K562 (cell line): ENCODE measurements around the gene EXOC4. TPM values are rescaled to one million over a fixed set of nuclear protein-coding genes. Genes with fewer than 3 reads are reported as not detected.

Experiments
- ATAC-seq: fragments of 200-7000 bp; cut with Tn5 transposase; 3 replicates; pipeline ENCODE4 v1.9.1; 2020; ENCODE audit warnings: moderate library complexity
- BruUV-seq: library from RNA; stranded (reverse); fragments of 400-500 nt; replicated peaks from 2 replicates; lab custom pipeline; 2021; lab: Mats Ljungman, UMichigan
- CTCF ChIA-PET: fragments of 300-600 bp; formaldehyde crosslinking; extraction: SDS; loops from one replicate; lab custom pipeline; 2021; ENCODE audit warnings: low intra/inter-chr PET ratio; lab: Yijun Ruan, JAX
- POLR2A ChIA-PET: fragments of 300-600, 350-650 bp; sonication (Branson Sonifier 250); formaldehyde crosslinking; extraction: SDS; loops from one replicate; lab custom pipeline; 2021; ENCODE audit warnings: antibody characterized with exemption, inconsistent platforms; lab: Yijun Ruan, JAX
- DNase-seq, 4 experiments: peaks; one replicate each; pipeline versions ENCODE4 v3.0.0 to v3.0.0-alpha.2; 2011 to 2018; ENCODE audit warnings: low spot score in 3 of 4, mixed read lengths in 3 of 4; ENCODE audit errors: extremely low read depth in 1 of 4
- FAIRE-seq: peaks from 2 replicates; lab custom pipeline; 2011; peaks lifted over from hg19 to GRCh38; lab: Jason Lieb, UNC
- H2AFZ ChIP-seq: 2 replicates; pipeline ENCODE4 v1.6.0; 2011; ENCODE audit warnings: low read depth, low read length, control low read depth, inconsistent platforms
- H3K27ac ChIP-seq: fragments of 200-600 bp; 3 replicates; pipeline ENCODE4 v1.8.0; 2011; ENCODE audit warnings: low read depth, mild to moderate bottlenecking, control low read depth, inconsistent platforms, low read length, moderate library complexity, mixed read lengths; ENCODE audit errors: extremely low read depth
- H3K27me3 ChIP-seq, 2 experiments: fragments of 300-600 bp in 1 of 2; 2 replicates in 1 of 2; 3 replicates in 1 of 2; pipeline versions ENCODE4 v1.6.0 to v1.8.0; 2011; ENCODE audit warnings: inconsistent platforms in 2 of 2, low read length in 2 of 2, mild to moderate bottlenecking in 1 of 2, mixed read lengths in 1 of 2, moderate library complexity in 1 of 2; ENCODE audit not compliant: control insufficient read depth in 2 of 2, insufficient read depth in 2 of 2
- H3K36me3 ChIP-seq: fragments of 300-600 bp; 3 replicates; pipeline ENCODE4 v1.8.0; 2011; ENCODE audit warnings: mild to moderate bottlenecking, low read length, inconsistent platforms; ENCODE audit not compliant: control insufficient read depth, insufficient read depth
- H3K4me1 ChIP-seq, 2 experiments: fragments of 200-600 bp in 1 of 2; replicated peaks in 1 of 2; 2 replicates in 1 of 2; 3 replicates in 1 of 2; pipeline versions ENCODE4 v1.5.1 to v1.8.0; 2011; ENCODE audit warnings: inconsistent platforms in 2 of 2, low read length in 2 of 2, mild to moderate bottlenecking in 1 of 2, mixed read lengths in 1 of 2, moderate library complexity in 1 of 2; ENCODE audit not compliant: control insufficient read depth in 2 of 2, insufficient read depth in 2 of 2
- H3K4me2 ChIP-seq: 2 replicates; pipeline ENCODE4 v1.6.1; 2011; ENCODE audit warnings: low read length, control low read depth, inconsistent platforms, mixed read lengths; ENCODE audit not compliant: insufficient read depth
- H3K4me3 ChIP-seq: fragments of 200-600 bp; sonication (generic), shearing (Covaris generic); 2 replicates; pipeline ENCODE4 v1.5.1; 2016; ENCODE audit warnings: control low read depth, inconsistent platforms
- H3K79me2 ChIP-seq: fragments of 200-600 bp; 3 replicates; pipeline ENCODE4 v1.8.0; 2011; ENCODE audit warnings: low read length, inconsistent platforms; ENCODE audit not compliant: control insufficient read depth, insufficient read depth
- H3K9ac ChIP-seq, 2 experiments: 2 replicates each; pipeline versions ENCODE4 v1.6.0 to v1.6.1; 2011; ENCODE audit warnings: low read depth in 2 of 2, low read length in 2 of 2, control low read depth in 1 of 2, inconsistent platforms in 1 of 2, mild to moderate bottlenecking in 1 of 2, mixed read lengths in 1 of 2; ENCODE audit not compliant: insufficient read depth in 1 of 2
- H3K9me1 ChIP-seq: one replicate; pipeline ENCODE4 v1.6.0; 2011; ENCODE audit warnings: inconsistent platforms, mild to moderate bottlenecking, low read length, moderate library complexity; ENCODE audit not compliant: control insufficient read depth, insufficient read depth
- H3K9me3 ChIP-seq: replicated peaks from 2 replicates; pipeline ENCODE4 v1.5.1; 2011; ENCODE audit warnings: low read depth, low read length, inconsistent platforms; ENCODE audit not compliant: control insufficient read depth, insufficient read depth
- H4K20me1 ChIP-seq: replicated peaks from 2 replicates; pipeline ENCODE4 v1.6.1; 2011; ENCODE audit warnings: low read length, inconsistent platforms, mixed read lengths; ENCODE audit not compliant: control insufficient read depth, insufficient read depth
- ARID3B ChIP-seq: fragments of 250-450 bp; sonication (Bioruptor Pico); IDR thresholded peaks from 2 replicates; pipeline ENCODE4 v1.4.0; 2020; ENCODE audit warnings: borderline replicate concordance
- ARNT ChIP-seq, 2 experiments: fragments of 450-650 bp; IDR thresholded peaks; 2 replicates each; pipeline ENCODE4 v1.6.1; 2016; ENCODE audit warnings: mild to moderate bottlenecking in 1 of 2
- ATF4 ChIP-seq: fragments of 450-650 bp; formaldehyde crosslinking; IDR thresholded peaks from 2 replicates; pipeline ENCODE4 v1.4.0; 2022; ENCODE audit warnings: mild to moderate bottlenecking, moderate library complexity
- ATF7 ChIP-seq: fragments of 450-650 bp; IDR thresholded peaks from 2 replicates; pipeline ENCODE4 v1.7.1; 2014; ENCODE audit warnings: mild to moderate bottlenecking, moderate library complexity
- CBX8 ChIP-seq: fragments of 200-600 bp; sonication (generic); IDR thresholded peaks from 2 replicates; pipeline ENCODE4 v1.6.1; 2012; ENCODE audit warnings: borderline replicate concordance, mixed run types, low read depth, mild to moderate bottlenecking, moderate library complexity, mixed read lengths, low read length, control low read depth, inconsistent platforms; ENCODE audit not compliant: poor library complexity, severe bottlenecking; ENCODE audit errors: extremely low read depth
- CHAMP1 ChIP-seq: fragments of 450-650 bp; IDR thresholded peaks from 2 replicates; pipeline ENCODE4 v1.6.1; 2016; ENCODE audit warnings: mild to moderate bottlenecking
- FIP1L1 ChIP-seq: fragments of 200-400 bp; formaldehyde crosslinking; IDR thresholded peaks from 2 replicates; pipeline ENCODE4 v1.6.1; 2018; ENCODE audit warnings: mild to moderate bottlenecking, low read depth, low read length; ENCODE audit not compliant: poor library complexity, severe bottlenecking
- FOXA1 ChIP-seq: fragments of 450-650 bp; IDR thresholded peaks from 2 replicates; pipeline ENCODE4 v1.6.1; 2016; ENCODE audit warnings: mild to moderate bottlenecking, borderline replicate concordance
- HCFC1 ChIP-seq: IDR thresholded peaks from 2 replicates; pipeline ENCODE4 v1.6.1; 2012; ENCODE audit warnings: low read depth, low read length, improper control_type of control experiment
- HIVEP1 ChIP-seq: fragments of 250-450 bp; sonication (Bioruptor Pico); IDR thresholded peaks from 2 replicates; pipeline ENCODE4 v1.4.0; 2020; ENCODE audit warnings: mild to moderate bottlenecking
- HMGN3 ChIP-seq: IDR thresholded peaks from 2 replicates; pipeline ENCODE4 v1.6.1; 2011; ENCODE audit warnings: borderline replicate concordance, low read depth, mild to moderate bottlenecking, mixed read lengths, low read length; ENCODE audit not compliant: insufficient read length; ENCODE audit errors: extremely low read depth
- KDM1A ChIP-seq, 2 experiments: fragments of 450-650 bp; IDR thresholded peaks; 2 replicates each; pipeline ENCODE4 v1.6.1; 2016; ENCODE audit warnings: mild to moderate bottlenecking in 2 of 2
- MEIS2 ChIP-seq: fragments of 450-650 bp; IDR thresholded peaks from 2 replicates; pipeline ENCODE4 v1.6.1; 2014; ENCODE audit warnings: mild to moderate bottlenecking; ENCODE audit not compliant: partially characterized antibody
- STAT5A ChIP-seq: IDR thresholded peaks from 2 replicates; pipeline ENCODE4 v1.6.1; 2012; ENCODE audit warnings: low read length, inconsistent platforms, borderline replicate concordance
- TRIM28 ChIP-seq: fragments of 450-650 bp; IDR thresholded peaks from 2 replicates; pipeline ENCODE4 v1.6.1; 2017
- WGBS: fragments of 100-300 bp; shearing (Covaris generic); methylation state at CpG from one replicate; pipeline ENCODE4 v1.1.6; 2016; ENCODE audit warnings: low coverage, mixed read lengths; ENCODE audit not compliant: insufficient coverage; ENCODE audit errors: missing lambda C conversion rate; 5-methylcytosine and 5-hydroxymethylcytosine counted together
- in situ Hi-C: fragments of 300-500 bp; cut with MboI; formaldehyde crosslinking; loops from 4 replicates; pipeline ENCODE4 v1.15.0; 2018; ENCODE audit warnings: inconsistent platforms, mixed read lengths
- intact Hi-C: fragments of 100-400 bp; cut with micrococcal nuclease; formaldehyde crosslinking; loops from 2 replicates; pipeline ENCODE4 v1.14.2; 2022
- polyA plus RNA-seq, 8 experiments: library from polyadenylated mRNA; depleted of rRNA in 4 of 8; stranded (reverse) in 5 of 8; unstranded in 3 of 8; fragments of >200 nt; fragmentation: Nextera tagmentation in 2 of 8; fragmentation: Illumina TruSeq in 1 of 8; extraction: Ambion mirVana in 2 of 8; extraction: Trizol in 1 of 8; gene quantifications; 2 replicates each; pipeline versions ENCODE4 v1.2.1 to v1.2.3, GENCODE V29; 2011 to 2014; ENCODE audit warnings: inconsistent platforms in 1 of 8, missing spikeins in 1 of 8
- total RNA-seq, 7 experiments: library from RNA; depleted of rRNA in 6 of 7; stranded (reverse); fragments of >200 nt in 6 of 7; fragmentation: Illumina TruSeq in 2 of 7; extraction: Trizol in 2 of 7; gene quantifications; 2 replicates each; pipeline versions ENCODE4 v1.2.1 to v1.2.3, GENCODE V29; 2011 to 2021; ENCODE audit warnings: low replicate concordance in 1 of 7

Gene EXOC4
- total and polyA plus RNA-seq, 9 of the 15 experiments (the other 6 are each of a cell fraction or from before 2014, with no cell fraction given), result 18.5 to 73.1 (median 46.6) TPM

- FAIRE-seq, result no peak
- Histone ChIP-seq H2AFZ (no peak overlapping the region), H3K4me2 (no peak overlapping the region), H3K27ac (no peak overlapping the region), H3K4me3 (no peak overlapping the region), H4K20me1 (no peaks in the 10 kb centered on the region), H3K9me3 (no peaks in the 10 kb centered on the region), H3K9ac (no peak overlapping the region), H3K36me3 (no peaks in the 10 kb centered on the region), H3K9me1 (no peaks in the 10 kb centered on the region), H3K79me2 (no peaks in the 10 kb centered on the region)
- in situ Hi-C loops (no loop called here), intact Hi-C loops (no loop called here)
- WGBS, result 23% methylated on average over 4 of the region's 4 CpGs
- no TSS peak for BruUV-seq
- CTCF ChIA-PET, result no interaction called here
- TF ChIP-seq MEIS2, result no peak
- no peak for TF ChIP-seq STAT5A
- no peak for TF ChIP-seq HIVEP1 (CRISPR knock-in tag)
- TF ChIP-seq ARID3B, result no peak
- no peak for TF ChIP-seq FOXA1
- no peak for TF ChIP-seq ATF4 (CRISPR knock-in tag)
- no peak for TF ChIP-seq KDM1A (IDR thresholded peaks at IDR 0.05)
- TF ChIP-seq HCFC1, result no peak
- TF ChIP-seq HMGN3, result no peak
- no peak for TF ChIP-seq TRIM28
- no peak for TF ChIP-seq CBX8
- no peak for TF ChIP-seq ARNT (IDR thresholded peaks at IDR 0.05)
- no peak for TF ChIP-seq FIP1L1
- TF ChIP-seq ATF7, result no peak
- no peak for TF ChIP-seq CHAMP1
- TF ChIP-seq, all 486 proteins: peak for 0
- POLR2A ChIA-PET, result interaction anchor here (1.2 kb wide), 1 partner anchor 12 kb away, joined by 3 read pairs; no protein-coding TSS in a partner anchor
- no peak for DNase-seq
- Histone ChIP-seq H3K27me3 (no peaks in the 10 kb centered on the region), H3K4me1 (no peaks in the 10 kb centered on the region)
- no peak for ATAC-seq
Observed at GRCh38 chr7:133904776-133905175, 651.9 kb downstream of the EXOC4 start.
